ENCODE results near the gene ZC2HC1C.

DNA sequence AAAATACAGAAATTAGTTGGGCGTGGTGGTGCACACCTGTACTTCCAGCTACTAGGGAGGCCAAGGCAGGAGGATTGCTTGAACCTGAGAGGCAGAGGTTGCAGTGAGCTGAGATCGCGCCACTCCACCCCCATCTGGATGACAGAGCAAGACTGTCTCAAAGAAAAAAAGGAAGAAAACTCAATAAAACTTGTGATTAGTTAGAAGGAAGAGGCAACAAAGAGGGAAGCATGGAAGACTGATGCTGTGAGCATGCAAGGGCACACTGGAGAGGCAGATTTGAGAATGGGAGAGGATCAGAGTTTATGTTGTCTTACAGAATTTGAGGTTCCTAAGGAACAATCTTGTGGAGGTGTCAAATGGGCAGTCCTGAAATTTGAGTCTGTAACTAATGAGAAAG is 2.8 kb upstream of the ZC2HC1C start:
- TF ChIP-seq SP1 (IDR thresholded peaks at IDR 0.05) (no peak), ARNT (IDR thresholded peaks at IDR 0.05) (no peak), L3MBTL2 (conservative IDR thresholded peaks at IDR 0.05) (no peak), ZNF384 (IDR thresholded peaks at IDR 0.05) (no peak), CTBP1 (IDR thresholded peaks at IDR 0.05; ENCODE audit: borderline replicate concordance) (no peak)

Measured in HEK293T (cell line).